SK-N-SH (cell line): ENCODE data around the gene CSTF3. TPM values are rescaled to one million over a fixed set of nuclear protein-coding genes. Genes with fewer than 3 reads are reported as not detected.

Source experiments
- CTCF ChIA-PET: fragments of 300-600, 350-600 bp; formaldehyde crosslinking; extraction: SDS; loops from one replicate; lab custom pipeline; 2021; lab: Yijun Ruan, JAX
- POLR2A ChIA-PET: fragments of 350-600 bp; sonication (Branson Sonifier 250); formaldehyde crosslinking; extraction: SDS; loops from one replicate; lab custom pipeline; 2020; ENCODE audit warnings: antibody characterized with exemption, inconsistent platforms; lab: Yijun Ruan, JAX
- DNase-seq: peaks from one replicate; pipeline ENCODE4 v3.0.0; 2012
- H2AFZ ChIP-seq: fragments of 200-600 bp; sonication (generic); 2 replicates; pipeline ENCODE4 v1.8.1; 2016; ENCODE audit warnings: antibody characterized with exemption, mild to moderate bottlenecking, low read depth
- H3F3A ChIP-seq: fragments of 200-600 bp; sonication (generic); replicated peaks from 2 replicates; pipeline ENCODE3; 2016; ENCODE audit warnings: antibody characterized with exemption, mild to moderate bottlenecking; ENCODE audit not compliant: insufficient read depth
- H3K27ac ChIP-seq, 2 experiments: fragments of 200-500 bp in 1 of 2; fragments of 200-600 bp in 1 of 2; sonication (Bioruptor generic) in 1 of 2; sonication (generic), shearing (Covaris generic) in 1 of 2; 2 replicates each; pipeline versions ENCODE4 v1.5.1 to v1.6.1; 2014 to 2016; ENCODE audit warnings: low read depth in 2 of 2, inconsistent platforms in 1 of 2, low read length in 1 of 2, mild to moderate bottlenecking in 1 of 2, mixed read lengths in 1 of 2
- H3K27me3 ChIP-seq: fragments of 200-600 bp; sonication (generic), shearing (Covaris generic); 2 replicates; pipeline ENCODE4 v1.6.1; 2016; ENCODE audit warnings: mixed run types; ENCODE audit not compliant: insufficient read depth
- H3K36me3 ChIP-seq, 2 experiments: fragments of 200-500 bp in 1 of 2; fragments of 200-600 bp in 1 of 2; sonication (Bioruptor generic) in 1 of 2; sonication (generic) in 1 of 2; replicated peaks in 1 of 2; 2 replicates each; pipeline versions ENCODE3 to v1.5.1; 2014 to 2016; ENCODE audit warnings: low read length in 1 of 2, mild to moderate bottlenecking in 1 of 2; ENCODE audit not compliant: insufficient read depth in 2 of 2, control insufficient read depth in 1 of 2
- H3K4me1 ChIP-seq, 2 experiments: fragments of 200-500 bp in 1 of 2; fragments of 200-600 bp in 1 of 2; sonication (Bioruptor generic) in 1 of 2; sonication (generic), shearing (Covaris generic) in 1 of 2; 2 replicates each; pipeline versions ENCODE4 v1.5.1 to v1.6.1; 2014 to 2016; ENCODE audit warnings: low read depth in 1 of 2, low read length in 1 of 2, mixed run types in 1 of 2; ENCODE audit not compliant: insufficient read depth in 2 of 2, control insufficient read depth in 1 of 2
- H3K4me2 ChIP-seq: fragments of 200-600 bp; sonication (generic), shearing (Covaris generic); 2 replicates; pipeline ENCODE4 v1.6.1; 2017; ENCODE audit warnings: mixed run types
- H3K4me3 ChIP-seq, 2 experiments: fragments of 200-500 bp in 1 of 2; fragments of 200-600 bp in 1 of 2; sonication (Bioruptor generic) in 1 of 2; sonication (generic), shearing (Covaris generic) in 1 of 2; 2 replicates each; pipeline versions ENCODE4 v1.5.1 to v1.8.1; 2014 to 2016; ENCODE audit warnings: low read depth in 2 of 2, inconsistent platforms in 1 of 2, low read length in 1 of 2, mild to moderate bottlenecking in 1 of 2, mixed read lengths in 1 of 2, moderate library complexity in 1 of 2
- H3K79me2 ChIP-seq: fragments of 200-600 bp; sonication (generic); 2 replicates; pipeline ENCODE4 v1.8.1; 2017; ENCODE audit warnings: mild to moderate bottlenecking; ENCODE audit not compliant: insufficient read depth
- H3K9ac ChIP-seq: fragments of 200-600 bp; sonication (generic); 2 replicates; pipeline ENCODE4 v1.6.1; 2017; ENCODE audit warnings: mixed run types
- H3K9me2 ChIP-seq: fragments of 200-600 bp; sonication (generic); 2 replicates; pipeline ENCODE4 v1.6.1; 2017; ENCODE audit warnings: mixed run types
- H3K9me3 ChIP-seq: fragments of 200-600 bp; sonication (generic); 2 replicates; pipeline ENCODE4 v1.6.1; 2017; ENCODE audit warnings: mixed run types, mild to moderate bottlenecking, moderate library complexity
- H4K20me1 ChIP-seq: fragments of 200-600 bp; sonication (generic); 2 replicates; pipeline ENCODE4 v1.6.1; 2017; ENCODE audit warnings: mild to moderate bottlenecking, mixed run types; ENCODE audit not compliant: insufficient read depth
- ELF1 ChIP-seq: IDR thresholded peaks from 2 replicates; pipeline ENCODE4 v1.4.0; 2012
- EP300 ChIP-seq, 2 experiments: IDR thresholded peaks; 2 replicates each; pipeline versions ENCODE4 v1.4.0 to v1.6.1; 2012; ENCODE audit warnings: borderline replicate concordance in 1 of 2, low read depth in 1 of 2, low read length in 1 of 2
- EZH2phosphoT487 ChIP-seq: fragments of 200-600 bp; sonication (generic); IDR thresholded peaks from 2 replicates; pipeline ENCODE4 v1.6.1; 2017; ENCODE audit warnings: low read depth, mixed run types, mild to moderate bottlenecking, antibody characterized with exemption, moderate library complexity, borderline replicate concordance
- FOXM1 ChIP-seq: IDR thresholded peaks from 2 replicates; pipeline ENCODE4 v1.4.0; 2012; ENCODE audit warnings: low read depth, mild to moderate bottlenecking
- GATA2 ChIP-seq: sonication (generic); formaldehyde crosslinking; IDR thresholded peaks from 2 replicates; pipeline ENCODE4 v1.5.0; 2020; ENCODE audit warnings: mild to moderate bottlenecking, missing genetic modification reagents
- JUND ChIP-seq: IDR thresholded peaks from 2 replicates; pipeline ENCODE4 v1.4.0; 2012
- MAX ChIP-seq: IDR thresholded peaks from 2 replicates; pipeline ENCODE4 v1.4.0; 2012; ENCODE audit warnings: low read depth
- MEF2A ChIP-seq: IDR thresholded peaks from 2 replicates; pipeline ENCODE4 v1.4.0; 2012; ENCODE audit warnings: low read depth, borderline replicate concordance
- MXI1 ChIP-seq: IDR thresholded peaks from 2 replicates; pipeline ENCODE4 v1.6.1; 2012; ENCODE audit warnings: mild to moderate bottlenecking, low read depth, low read length, improper control_type of control experiment
- RAD21 ChIP-seq: IDR thresholded peaks from 2 replicates; pipeline ENCODE4 v1.6.1; 2012; ENCODE audit warnings: mild to moderate bottlenecking, low read length
- REST ChIP-seq: IDR thresholded peaks from 2 replicates; pipeline ENCODE4 v1.6.1; 2012; ENCODE audit warnings: mild to moderate bottlenecking, low read depth, low read length, moderate library complexity
- RFX5 ChIP-seq: IDR thresholded peaks from 2 replicates; pipeline ENCODE4 v1.6.1; 2012; ENCODE audit warnings: mild to moderate bottlenecking, improper control_type of control experiment, low read length
- RXRA ChIP-seq: IDR thresholded peaks from 2 replicates; pipeline ENCODE4 v1.4.0; 2012; ENCODE audit warnings: low read depth, mild to moderate bottlenecking, borderline replicate concordance
- SIN3A ChIP-seq: IDR thresholded peaks from 2 replicates; pipeline ENCODE4 v1.6.1; 2012; ENCODE audit warnings: low read depth, mild to moderate bottlenecking, low read length, moderate library complexity, borderline replicate concordance
- SMC3 ChIP-seq: IDR thresholded peaks from 2 replicates; pipeline ENCODE4 v1.6.1; 2012; ENCODE audit warnings: low read depth, low read length, improper control_type of control experiment
- TAF1 ChIP-seq: IDR thresholded peaks from 2 replicates; pipeline ENCODE4 v1.6.1; 2012; ENCODE audit warnings: low read depth, mild to moderate bottlenecking, low read length, moderate library complexity, borderline replicate concordance
- USF1 ChIP-seq: IDR thresholded peaks from 2 replicates; pipeline ENCODE4 v1.4.0; 2012; ENCODE audit warnings: low read depth, borderline replicate concordance
- YY1 ChIP-seq: IDR thresholded peaks from 2 replicates; pipeline ENCODE4 v1.4.0; 2012; ENCODE audit warnings: low read depth, mild to moderate bottlenecking
- WGBS: methylation state at CpG from one replicate; pipeline ENCODE4 v1.1.6; 2017; ENCODE audit warnings: low lambda C conversion rate; 5-methylcytosine and 5-hydroxymethylcytosine counted together
- polyA plus RNA-seq, 3 experiments: library from polyadenylated mRNA; depleted of rRNA; stranded (reverse); fragments of >200 nt; gene quantifications; 2 replicates each; pipeline ENCODE4 v1.2.3, GENCODE V29; 2012

CSTF3 gene
- polyA plus RNA-seq, 1 of the 3 experiments (the other 2 are of a cell fraction): 26.3 TPM

- Histone ChIP-seq H4K20me1 (no peaks in the 10 kb centered on the region), H3K9me3 (no peaks in the 10 kb centered on the region), H3K79me2 (no peaks in the 10 kb centered on the region), H3K4me1 (peaks cover 0 to 5% of the 10 kb centered on the region in 2 experiments; a peak in 2 of 4 replicates), H2AFZ (no peak overlapping the region), H3K9me2 (no peaks in the 10 kb centered on the region), H3K4me2 (no peak overlapping the region), H3K36me3 (peaks cover 42 to 45% of the 10 kb centered on the region in 2 experiments), H3K9ac (no peak overlapping the region), H3K27me3 (no peaks in the 10 kb centered on the region), H3K4me3 (no peak overlapping the region), H3K27ac (no peak overlapping the region), H3F3A (no peaks in the 10 kb centered on the region)
- TF ChIP-seq TAF1: no peak
- no peak for TF ChIP-seq YY1
- TF ChIP-seq RAD21: no peak
- TF ChIP-seq USF1: no peak
- TF ChIP-seq MAX: no peak
- no peak for TF ChIP-seq FOXM1
- no peak for TF ChIP-seq GATA2 (CRISPR knock-in tag)
- no peak for TF ChIP-seq RXRA
- TF ChIP-seq REST: no peak
- no peak for TF ChIP-seq MEF2A
- no peak for TF ChIP-seq EZH2phosphoT487
- no peak for TF ChIP-seq JUND
- TF ChIP-seq EP300 (IDR thresholded peaks at IDR 0.05; ENCODE audit: borderline replicate concordance in 1 of 2, low read depth in 1 of 2, low read length in 1 of 2): no peak
- no peak for TF ChIP-seq ELF1
- no peak for TF ChIP-seq MXI1
- no peak for TF ChIP-seq RFX5
- TF ChIP-seq SIN3A: no peak
- no peak for TF ChIP-seq SMC3
- no peak for DNase-seq
- WGBS: 90% methylated on average over 8 of the region's 8 CpGs
- POLR2A ChIA-PET: no interaction called here
- CTCF ChIA-PET: interaction anchor here (0.8 to 1.5 kb wide), 2 partner anchors 47 to 113 kb away, joined by 3 to 5 read pairs; no protein-coding TSS in a partner anchor
Measured at GRCh38 chr11:33072465-33072864, 88.8 kb downstream of the CSTF3 start.
